ENCODE measurements around the gene SLC29A2.

DNA sequence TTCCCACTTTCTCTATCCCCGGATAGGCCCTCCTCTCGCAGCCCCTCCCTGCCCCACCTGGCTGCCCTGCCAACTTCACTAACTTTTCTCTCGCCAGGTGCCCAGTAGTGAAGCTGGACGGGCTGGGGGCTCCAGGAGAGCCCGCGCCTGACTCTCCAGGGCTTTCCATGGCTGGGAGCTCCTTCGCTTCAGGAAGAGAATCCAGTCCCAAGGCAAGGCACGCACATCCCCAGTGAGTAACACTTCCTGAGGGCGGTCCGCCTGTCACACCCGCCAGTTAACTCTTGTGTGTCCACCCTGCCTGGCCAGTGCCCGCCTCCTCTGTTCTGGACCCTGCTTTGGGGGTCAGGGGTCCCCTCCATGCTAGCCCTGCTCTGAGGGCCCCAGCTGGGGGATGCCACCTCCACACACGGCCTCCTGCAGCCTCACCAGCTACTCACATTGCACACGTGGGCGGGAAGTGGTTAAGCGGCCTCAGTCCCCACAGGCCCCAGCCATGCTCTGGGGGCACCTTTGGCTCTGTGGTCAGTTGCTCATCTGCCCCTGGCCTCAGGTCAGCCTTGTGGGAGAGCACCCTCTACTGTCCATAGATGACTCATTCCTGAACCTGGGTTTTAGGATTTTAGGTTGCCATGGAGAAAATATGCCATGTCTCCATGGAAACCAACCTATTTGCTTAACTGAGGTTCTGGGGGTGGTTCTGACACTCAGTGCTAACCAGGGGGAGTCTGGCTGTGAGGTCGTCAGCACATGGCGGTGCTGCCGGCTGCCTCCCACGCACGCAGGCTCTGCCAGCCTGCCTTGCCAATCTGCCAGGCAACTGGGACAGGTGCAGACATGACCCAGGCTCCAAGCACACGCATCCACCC is 35.1 kb downstream of the SLC29A2 start, which contains the start of gene RIN1:
- TF ChIP-seq, protein P1, sequence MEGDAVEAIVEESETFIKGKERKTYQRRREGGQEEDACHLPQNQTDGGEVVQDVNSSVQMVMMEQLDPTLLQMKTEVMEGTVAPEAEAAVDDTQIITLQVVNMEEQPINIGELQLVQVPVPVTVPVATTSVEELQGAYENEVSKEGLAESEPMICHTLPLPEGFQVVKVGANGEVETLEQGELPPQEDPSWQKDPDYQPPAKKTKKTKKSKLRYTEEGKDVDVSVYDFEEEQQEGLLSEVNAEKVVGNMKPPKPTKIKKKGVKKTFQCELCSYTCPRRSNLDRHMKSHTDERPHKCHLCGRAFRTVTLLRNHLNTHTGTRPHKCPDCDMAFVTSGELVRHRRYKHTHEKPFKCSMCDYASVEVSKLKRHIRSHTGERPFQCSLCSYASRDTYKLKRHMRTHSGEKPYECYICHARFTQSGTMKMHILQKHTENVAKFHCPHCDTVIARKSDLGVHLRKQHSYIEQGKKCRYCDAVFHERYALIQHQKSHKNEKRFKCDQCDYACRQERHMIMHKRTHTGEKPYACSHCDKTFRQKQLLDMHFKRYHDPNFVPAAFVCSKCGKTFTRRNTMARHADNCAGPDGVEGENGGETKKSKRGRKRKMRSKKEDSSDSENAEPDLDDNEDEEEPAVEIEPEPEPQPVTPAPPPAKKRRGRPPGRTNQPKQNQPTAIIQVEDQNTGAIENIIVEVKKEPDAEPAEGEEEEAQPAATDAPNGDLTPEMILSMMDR (IDR thresholded peaks at IDR 0.05; ENCODE audit: low read depth, low read length), result peak; percentile 29
- TF ChIP-seq POLR2A (IDR thresholded peaks at IDR 0.05; ENCODE audit: extremely low read depth, insufficient read length) (peak; percentile 68), MYC (IDR thresholded peaks at IDR 0.05; ENCODE audit: low read depth, low read length) (peak; percentile 96)
- TF ChIP-seq, protein P2, sequence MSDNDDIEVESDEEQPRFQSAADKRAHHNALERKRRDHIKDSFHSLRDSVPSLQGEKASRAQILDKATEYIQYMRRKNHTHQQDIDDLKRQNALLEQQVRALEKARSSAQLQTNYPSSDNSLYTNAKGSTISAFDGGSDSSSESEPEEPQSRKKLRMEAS (IDR thresholded peaks at IDR 0.05; ENCODE audit: low read depth, low read length), result peak; percentile 97

Data from NB4 (cell line).